ENCODE data around the gene LRRC1.

DNA sequence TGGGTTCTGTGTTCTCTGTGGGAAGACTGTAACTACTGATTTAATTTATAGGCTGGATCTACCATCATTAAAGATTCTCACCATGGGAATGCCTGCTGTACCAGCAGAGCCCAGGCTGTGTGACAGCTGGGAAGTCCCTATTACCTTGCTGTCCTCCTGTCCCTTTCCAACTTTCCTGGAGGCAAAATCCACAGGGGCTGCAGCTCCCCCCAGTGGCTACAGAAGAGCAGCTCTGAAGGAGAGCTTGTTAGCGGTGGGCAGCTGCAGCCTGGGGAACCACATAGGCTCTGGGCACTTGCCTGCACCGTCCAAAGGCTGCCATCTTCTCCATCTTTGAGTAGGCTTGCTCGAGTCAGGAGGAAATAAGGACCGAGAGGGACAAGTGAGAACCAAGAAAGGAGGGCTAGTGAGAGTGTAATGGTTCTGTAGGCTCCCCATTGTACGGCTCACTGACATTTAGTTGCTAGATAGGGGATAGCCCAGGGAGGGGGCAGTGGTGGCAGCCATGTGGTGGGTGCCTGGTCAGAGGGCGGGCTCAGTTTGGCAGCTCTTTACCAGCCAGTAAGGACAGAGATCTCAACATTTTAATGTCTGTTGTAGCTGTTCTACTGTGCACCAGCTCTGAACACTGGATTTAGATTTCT, 161.4 kb downstream of the LRRC1 start:
- TF ChIP-seq ZNF384 (IDR thresholded peaks at IDR 0.05; ENCODE audit: borderline replicate concordance, low read depth, low read length), result no peak
- TF ChIP-seq POLR2A (IDR thresholded peaks at IDR 0.05; ENCODE audit: low read depth, low read length), result no peak
- TF ChIP-seq, protein P1, sequence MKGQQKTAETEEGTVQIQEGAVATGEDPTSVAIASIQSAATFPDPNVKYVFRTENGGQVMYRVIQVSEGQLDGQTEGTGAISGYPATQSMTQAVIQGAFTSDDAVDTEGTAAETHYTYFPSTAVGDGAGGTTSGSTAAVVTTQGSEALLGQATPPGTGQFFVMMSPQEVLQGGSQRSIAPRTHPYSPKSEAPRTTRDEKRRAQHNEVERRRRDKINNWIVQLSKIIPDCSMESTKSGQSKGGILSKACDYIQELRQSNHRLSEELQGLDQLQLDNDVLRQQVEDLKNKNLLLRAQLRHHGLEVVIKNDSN (IDR thresholded peaks at IDR 0.05; ENCODE audit: borderline replicate concordance, extremely low read length, insufficient read depth, low read depth, low read length), result no peak
- no peak for TF ChIP-seq FOXM1 (IDR thresholded peaks at IDR 0.05; ENCODE audit: low read depth, low read length)
- TF ChIP-seq, protein P2, sequence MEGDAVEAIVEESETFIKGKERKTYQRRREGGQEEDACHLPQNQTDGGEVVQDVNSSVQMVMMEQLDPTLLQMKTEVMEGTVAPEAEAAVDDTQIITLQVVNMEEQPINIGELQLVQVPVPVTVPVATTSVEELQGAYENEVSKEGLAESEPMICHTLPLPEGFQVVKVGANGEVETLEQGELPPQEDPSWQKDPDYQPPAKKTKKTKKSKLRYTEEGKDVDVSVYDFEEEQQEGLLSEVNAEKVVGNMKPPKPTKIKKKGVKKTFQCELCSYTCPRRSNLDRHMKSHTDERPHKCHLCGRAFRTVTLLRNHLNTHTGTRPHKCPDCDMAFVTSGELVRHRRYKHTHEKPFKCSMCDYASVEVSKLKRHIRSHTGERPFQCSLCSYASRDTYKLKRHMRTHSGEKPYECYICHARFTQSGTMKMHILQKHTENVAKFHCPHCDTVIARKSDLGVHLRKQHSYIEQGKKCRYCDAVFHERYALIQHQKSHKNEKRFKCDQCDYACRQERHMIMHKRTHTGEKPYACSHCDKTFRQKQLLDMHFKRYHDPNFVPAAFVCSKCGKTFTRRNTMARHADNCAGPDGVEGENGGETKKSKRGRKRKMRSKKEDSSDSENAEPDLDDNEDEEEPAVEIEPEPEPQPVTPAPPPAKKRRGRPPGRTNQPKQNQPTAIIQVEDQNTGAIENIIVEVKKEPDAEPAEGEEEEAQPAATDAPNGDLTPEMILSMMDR (IDR thresholded peaks at IDR 0.05 in 2 of 3, conservative IDR thresholded peaks at IDR 0.05 in 1 of 3; ENCODE audit: control insufficient read depth in 2 of 3, extremely low read depth in 1 of 3, insufficient read depth in 1 of 3, low read depth in 3 of 3, low read length in 3 of 3), result peak; percentile 36 to 58 (median 54); a peak in 5 of 6 replicates
- TF ChIP-seq CREB1 (IDR thresholded peaks at IDR 0.05; ENCODE audit: low read depth), result no peak
- TF ChIP-seq, protein P3, sequence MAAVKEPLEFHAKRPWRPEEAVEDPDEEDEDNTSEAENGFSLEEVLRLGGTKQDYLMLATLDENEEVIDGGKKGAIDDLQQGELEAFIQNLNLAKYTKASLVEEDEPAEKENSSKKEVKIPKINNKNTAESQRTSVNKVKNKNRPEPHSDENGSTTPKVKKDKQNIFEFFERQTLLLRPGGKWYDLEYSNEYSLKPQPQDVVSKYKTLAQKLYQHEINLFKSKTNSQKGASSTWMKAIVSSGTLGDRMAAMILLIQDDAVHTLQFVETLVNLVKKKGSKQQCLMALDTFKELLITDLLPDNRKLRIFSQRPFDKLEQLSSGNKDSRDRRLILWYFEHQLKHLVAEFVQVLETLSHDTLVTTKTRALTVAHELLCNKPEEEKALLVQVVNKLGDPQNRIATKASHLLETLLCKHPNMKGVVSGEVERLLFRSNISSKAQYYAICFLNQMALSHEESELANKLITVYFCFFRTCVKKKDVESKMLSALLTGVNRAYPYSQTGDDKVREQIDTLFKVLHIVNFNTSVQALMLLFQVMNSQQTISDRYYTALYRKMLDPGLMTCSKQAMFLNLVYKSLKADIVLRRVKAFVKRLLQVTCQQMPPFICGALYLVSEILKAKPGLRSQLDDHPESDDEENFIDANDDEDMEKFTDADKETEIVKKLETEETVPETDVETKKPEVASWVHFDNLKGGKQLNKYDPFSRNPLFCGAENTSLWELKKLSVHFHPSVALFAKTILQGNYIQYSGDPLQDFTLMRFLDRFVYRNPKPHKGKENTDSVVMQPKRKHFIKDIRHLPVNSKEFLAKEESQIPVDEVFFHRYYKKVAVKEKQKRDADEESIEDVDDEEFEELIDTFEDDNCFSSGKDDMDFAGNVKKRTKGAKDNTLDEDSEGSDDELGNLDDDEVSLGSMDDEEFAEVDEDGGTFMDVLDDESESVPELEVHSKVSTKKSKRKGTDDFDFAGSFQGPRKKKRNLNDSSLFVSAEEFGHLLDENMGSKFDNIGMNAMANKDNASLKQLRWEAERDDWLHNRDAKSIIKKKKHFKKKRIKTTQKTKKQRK (IDR thresholded peaks at IDR 0.05; ENCODE audit: low read depth, low read length), result no peak
- no peak for TF ChIP-seq ZZZ3 (IDR thresholded peaks at IDR 0.05; ENCODE audit: control insufficient read depth, insufficient read length, low read depth)
- TF ChIP-seq CBX5 (IDR thresholded peaks at IDR 0.05; ENCODE audit: low read depth), result no peak
- no peak for TF ChIP-seq FOS (IDR thresholded peaks at IDR 0.05; ENCODE audit: borderline replicate concordance, extremely low read depth, insufficient read length)
- TF ChIP-seq BHLHE40 (IDR thresholded peaks at IDR 0.05; ENCODE audit: borderline replicate concordance in 1 of 2, low read depth in 2 of 2, low read length in 1 of 2), result no peak
- no peak for TF ChIP-seq YY1 (IDR thresholded peaks at IDR 0.05; ENCODE audit: low read depth, low read length)

All from GM12878 (cell line).